Skin of body (tissue), 2 donors: ENCODE measurements around the gene PCNT. TPM values are rescaled to one million over a fixed set of nuclear protein-coding genes. Genes with fewer than 3 reads are reported as not detected.
"Not testable (repeated sequence)": the region's sequence is repeated elsewhere in the genome, so short reads cannot be mapped to it uniquely, and the experiment has no call there.

Experiments used
- DNase-seq: peaks from one replicate; lab custom pipeline; 2025; lab: John Stamatoyannopoulos, UW
- total RNA-seq: library from RNA; depleted of rRNA; stranded (reverse); fragments of >200 nt; gene quantifications from one replicate; pipeline ENCODE4 v1.2.3, GENCODE V29; 2014

Gene PCNT
- total RNA-seq, 1 donor from 2014 or later: 27.8 TPM

- no peak for DNase-seq
These were observed 78.5 kb downstream of the PCNT start for GRCh38 chr21:46402421-46402820.

GRCh38 chr21:46403234-46403811, 79.4 kb downstream of the PCNT start:
- DNase-seq: not testable (repeated sequence)

GRCh38 chr21:46404306-46404705, 80.3 kb downstream of the PCNT start:
- no peak for DNase-seq

- DNase-seq: no peak
These were observed 82.0 kb downstream of the PCNT start for GRCh38 chr21:46406001-46406400.

GRCh38 chr21:46409641-46410406, 85.9 kb downstream of the PCNT start:
- DNase-seq: no peak

- no peak for DNase-seq
These were observed 86.6 kb downstream of the PCNT start for GRCh38 chr21:46410516-46410915.

- no peak for DNase-seq
These were observed 87.3 kb downstream of the PCNT start for GRCh38 chr21:46411236-46411635.

GRCh38 chr21:46411691-46412090, 87.7 kb downstream of the PCNT start:
- DNase-seq: no peak

- no peak for DNase-seq
These were observed 88.8 kb downstream of the PCNT start for GRCh38 chr21:46412521-46413364.

- no peak for DNase-seq
These were observed 89.4 kb downstream of the PCNT start for GRCh38 chr21:46413365-46413696.

- DNase-seq: no peak
These were observed 91.0 kb downstream of the PCNT start for GRCh38 chr21:46414965-46415275.

GRCh38 chr21:46416551-46416950, 92.6 kb downstream of the PCNT start:
- DNase-seq: no peak

- no peak for DNase-seq
These were observed 94.5 kb downstream of the PCNT start for GRCh38 chr21:46418265-46418946.

- no peak for DNase-seq
These were observed 96.6 kb downstream of the PCNT start for GRCh38 chr21:46420241-46421190.

- DNase-seq: no peak
These were observed 97.3 kb downstream of the PCNT start for GRCh38 chr21:46421191-46421750.

- DNase-seq: no peak
These were observed 98.0 kb downstream of the PCNT start for GRCh38 chr21:46421756-46422555.

- DNase-seq: no peak
These were observed 98.8 kb downstream of the PCNT start for GRCh38 chr21:46422636-46423241.

- DNase-seq: no peak
These were observed 99.6 kb downstream of the PCNT start for GRCh38 chr21:46423546-46424038.

- no peak for DNase-seq
These were observed 100.2 kb downstream of the PCNT start for GRCh38 chr21:46424039-46424591.
